ENCODE measurements around the gene ATP8B3. TPM values are rescaled to one million over a fixed set of nuclear protein-coding genes. Genes with fewer than 3 reads are reported as not detected.

ATP8B3 gene
- total and polyA plus RNA-seq, 2 of the 13 experiments (the other 11 are each of a cell fraction or from before 2014, with no cell fraction given) = 2.6 to 5.9 TPM

- TF ChIP-seq ZBTB4 (CRISPR knock-in tag; IDR thresholded peaks at IDR 0.05; ENCODE audit: borderline replicate concordance) (no peak), RFX3 (CRISPR knock-in tag; IDR thresholded peaks at IDR 0.05) (peak; percentile 84), RAD21 (CRISPR knock-in tag; IDR thresholded peaks at IDR 0.05) (peak; percentile 78), HNRNPLL (IDR thresholded peaks at IDR 0.05; ENCODE audit: low read depth, low read length, poor library complexity, severe bottlenecking) (peak; percentile 18), ZC3H4 (CRISPR knock-in tag; IDR thresholded peaks at IDR 0.05; ENCODE audit: borderline replicate concordance) (no peak), HMG20A (CRISPR knock-in tag; IDR thresholded peaks at IDR 0.05; ENCODE audit: borderline replicate concordance) (no peak), TBX2 (CRISPR knock-in tag; IDR thresholded peaks at IDR 0.05; ENCODE audit: borderline replicate concordance) (0 out of 2 replicates have a peak, but pooled peaks have one; percentile 24), ZNF788 (CRISPR knock-in tag; IDR thresholded peaks at IDR 0.05; ENCODE audit: borderline replicate concordance) (peak; percentile 21; the same call in 1 of the 2 replicates), XRCC5 (optimal IDR thresholded peaks at IDR 0.05; ENCODE audit: low read length) (peak; percentile 16), MXI1 (IDR thresholded peaks at IDR 0.05; ENCODE audit: borderline replicate concordance, low read depth, low read length) (peak; percentile 93; the same call in 2 of the 3 replicates), ZNF75D (CRISPR knock-in tag; IDR thresholded peaks at IDR 0.05; ENCODE audit: borderline replicate concordance) (no peak), ZEB1 (IDR thresholded peaks at IDR 0.05; ENCODE audit: insufficient replicate concordance, low read depth) (no peak), U2AF2 (IDR thresholded peaks at IDR 0.05; ENCODE audit: low read depth, low read length) (0 out of 2 replicates have a peak, but pooled peaks have one; percentile 39), HDAC1 (CRISPR knock-in tag; IDR thresholded peaks at IDR 0.05) (peak; percentile 80), LCORL (IDR thresholded peaks at IDR 0.05) (no peak), LCORL (CRISPR knock-in tag; IDR thresholded peaks at IDR 0.05) (peak; percentile 69), NRL (CRISPR knock-in tag; IDR thresholded peaks at IDR 0.05; ENCODE audit: borderline replicate concordance) (no peak), THAP11 (CRISPR knock-in tag; IDR thresholded peaks at IDR 0.05) (0 out of 2 replicates have a peak, but pooled peaks have one; percentile 27), RBM39 (IDR thresholded peaks at IDR 0.05; ENCODE audit: low read depth, low read length, poor library complexity, severe bottlenecking) (no peak), ATF5 (CRISPR knock-in tag; IDR thresholded peaks at IDR 0.05; ENCODE audit: low read depth) (no peak), NFE2L1 (CRISPR knock-in tag; IDR thresholded peaks at IDR 0.05; ENCODE audit: borderline replicate concordance) (no peak), NR3C1 (CRISPR knock-in tag; IDR thresholded peaks at IDR 0.05) (no peak), POLR2AphosphoS5 (IDR thresholded peaks at IDR 0.05; ENCODE audit: low read depth, low read length) (no peak), RBM22 (optimal IDR thresholded peaks at IDR 0.05; ENCODE audit: low read length) (peak; percentile 33), ATF6 (CRISPR knock-in tag; conservative IDR thresholded peaks at IDR 0.05) (0 out of 2 replicates have a peak, but pooled peaks have one; percentile 36)
Observed at GRCh38 chr19:1860042-1860775, 48.1 kb upstream of the ATP8B3 start (continued).
